GM12874 (cell line): ENCODE results near the gene TP63.

Experiments
- TF ChIP-seq, protein P1 (sequence below): IDR thresholded peaks from 2 replicates; pipeline ENCODE4 v1.5.1; 2011; ENCODE audit warnings: low read depth, mild to moderate bottlenecking, control low read depth, low read length, moderate library complexity; ENCODE audit not compliant: insufficient read depth

The TP63 gene

GRCh38 chr3:189673535-189673934 is 42.3 kb downstream of the TP63 start:
- TF ChIP-seq, protein P1, sequence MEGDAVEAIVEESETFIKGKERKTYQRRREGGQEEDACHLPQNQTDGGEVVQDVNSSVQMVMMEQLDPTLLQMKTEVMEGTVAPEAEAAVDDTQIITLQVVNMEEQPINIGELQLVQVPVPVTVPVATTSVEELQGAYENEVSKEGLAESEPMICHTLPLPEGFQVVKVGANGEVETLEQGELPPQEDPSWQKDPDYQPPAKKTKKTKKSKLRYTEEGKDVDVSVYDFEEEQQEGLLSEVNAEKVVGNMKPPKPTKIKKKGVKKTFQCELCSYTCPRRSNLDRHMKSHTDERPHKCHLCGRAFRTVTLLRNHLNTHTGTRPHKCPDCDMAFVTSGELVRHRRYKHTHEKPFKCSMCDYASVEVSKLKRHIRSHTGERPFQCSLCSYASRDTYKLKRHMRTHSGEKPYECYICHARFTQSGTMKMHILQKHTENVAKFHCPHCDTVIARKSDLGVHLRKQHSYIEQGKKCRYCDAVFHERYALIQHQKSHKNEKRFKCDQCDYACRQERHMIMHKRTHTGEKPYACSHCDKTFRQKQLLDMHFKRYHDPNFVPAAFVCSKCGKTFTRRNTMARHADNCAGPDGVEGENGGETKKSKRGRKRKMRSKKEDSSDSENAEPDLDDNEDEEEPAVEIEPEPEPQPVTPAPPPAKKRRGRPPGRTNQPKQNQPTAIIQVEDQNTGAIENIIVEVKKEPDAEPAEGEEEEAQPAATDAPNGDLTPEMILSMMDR: no peak

- TF ChIP-seq, protein P1: no peak
Measured at GRCh38 chr3:189674249-189674913, 43.2 kb downstream of the TP63 start.

DNA sequence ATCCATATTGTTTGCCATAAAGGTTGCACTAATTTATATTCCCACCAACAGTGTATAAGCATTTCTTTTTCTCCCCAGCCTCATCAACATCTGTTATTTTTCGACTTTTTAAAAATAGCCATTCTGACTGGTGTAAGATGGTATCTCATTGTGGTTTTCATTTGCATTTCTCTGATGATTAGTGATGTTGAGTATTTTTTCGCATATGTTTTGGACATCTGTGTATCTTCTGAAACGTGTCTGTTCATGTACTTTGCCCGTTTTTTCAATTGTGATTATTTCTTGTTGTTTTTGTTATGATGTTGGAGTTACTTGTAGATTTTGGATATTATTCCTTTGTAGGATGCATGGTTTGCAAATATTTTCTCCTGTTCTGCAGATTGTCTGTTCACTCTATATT is 46.5 kb downstream of the TP63 start:
- TF ChIP-seq, protein P1: no peak

DNA sequence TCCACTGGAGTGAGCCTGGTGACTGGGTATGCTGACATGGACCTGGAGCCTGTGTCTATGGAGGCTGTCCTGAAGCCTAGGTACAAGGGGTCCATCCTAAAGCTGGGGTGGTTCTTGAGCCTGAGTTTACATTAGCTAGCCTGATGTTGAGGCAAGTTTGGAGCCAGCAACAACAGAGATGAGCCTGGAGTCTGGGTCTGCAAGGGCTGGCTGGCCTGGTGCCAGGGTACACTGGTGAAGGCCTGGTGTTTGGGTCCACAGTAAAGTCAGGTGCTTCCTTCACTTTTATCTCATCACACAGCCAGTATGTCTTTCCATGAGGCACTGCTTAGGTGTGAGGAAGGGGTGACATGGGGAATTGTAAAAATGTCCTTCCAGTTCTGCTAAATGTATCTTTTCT is 49.5 kb downstream of the TP63 start:
- TF ChIP-seq, protein P1: no peak

GRCh38 chr3:189683546-189684255 is 52.5 kb downstream of the TP63 start:
- TF ChIP-seq, protein P1: no peak

DNA sequence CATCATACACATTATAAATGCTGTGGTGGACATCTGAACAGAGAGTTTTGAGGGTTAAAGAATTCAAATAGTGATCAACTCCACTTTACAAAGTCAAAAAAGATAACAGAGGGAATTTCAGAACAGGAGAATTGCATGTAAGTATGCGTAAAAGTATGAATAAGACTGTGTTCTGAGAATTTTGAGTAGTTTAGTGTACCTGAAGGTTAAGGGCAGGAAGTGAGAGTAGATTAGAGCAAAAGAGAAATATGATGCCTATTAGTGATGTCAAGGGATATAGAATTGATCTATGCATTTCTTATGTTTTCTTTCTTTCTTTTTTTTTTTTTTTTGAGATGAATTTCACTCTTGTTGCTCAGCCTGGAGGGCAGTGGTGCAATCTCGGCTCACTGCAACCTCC is 53.1 kb downstream of the TP63 start:
- TF ChIP-seq, protein P1: no peak

GRCh38 chr3:189685291-189685690 is 54.1 kb downstream of the TP63 start:
- TF ChIP-seq, protein P1: no peak
